OCI-LY3 (cell line): Measurements from ENCODE around the gene GJD3.
"Not testable (repeated sequence)": the region's sequence is repeated elsewhere in the genome, so short reads cannot be mapped to it uniquely, and the experiment has no call there.

Source experiments
- H2AFZ ChIP-seq: fragments of 200-600, 300-600 bp; shearing (Covaris generic); 2 replicates; pipeline ENCODE4 v1.6.0; 2014; ENCODE audit warnings: antibody characterized with exemption, low read depth, low read length
- H3K27ac ChIP-seq: fragments of 200-600, 300-600 bp; sonication (generic); 2 replicates; pipeline ENCODE4 v1.5.1; 2014; ENCODE audit warnings: mild to moderate bottlenecking, low read length, moderate library complexity, mixed read lengths
- H3K27me3 ChIP-seq: fragments of 200-600, 300-600 bp; sonication (generic); 2 replicates; pipeline ENCODE4 v1.6.1; 2014; ENCODE audit warnings: low read depth, low read length, mixed read lengths
- H3K36me3 ChIP-seq: fragments of 200-600, 300-600 bp; sonication (generic); replicated peaks from 2 replicates; pipeline ENCODE3; 2014; ENCODE audit warnings: low read depth, low read length, mixed read lengths
- H3K4me1 ChIP-seq: fragments of 300-600, 200-600 bp; sonication (generic); 2 replicates; pipeline ENCODE4 v1.6.1; 2014; ENCODE audit warnings: low read length, mixed read lengths
- H3K4me2 ChIP-seq: fragments of 200-600, 300-600 bp; sonication (generic); 2 replicates; pipeline ENCODE4 v1.6.1; 2014; ENCODE audit warnings: low read length, mixed read lengths
- H3K4me3 ChIP-seq: fragments of 300-600, 200-600 bp; sonication (generic); 2 replicates; pipeline ENCODE4 v1.5.1; 2014; ENCODE audit warnings: antibody characterized with exemption, mild to moderate bottlenecking, low read length, moderate library complexity
- H3K79me2 ChIP-seq: fragments of 300-600, 200-600 bp; shearing (Covaris generic); 2 replicates; pipeline ENCODE4 v1.6.1; 2014; ENCODE audit warnings: mild to moderate bottlenecking, low read length, mixed read lengths
- H3K9ac ChIP-seq: fragments of 300-600, 200-600 bp; shearing (Covaris generic); 2 replicates; pipeline ENCODE4 v1.6.0; 2014; ENCODE audit warnings: mild to moderate bottlenecking, low read length, moderate library complexity
- H3K9me3 ChIP-seq: fragments of 200-600, 300-600 bp; shearing (Covaris generic); 2 replicates; pipeline ENCODE4 v1.6.1; 2014; ENCODE audit warnings: low read length, mixed read lengths; ENCODE audit not compliant: insufficient read depth
- H4K20me1 ChIP-seq: fragments of 200-600, 300-600 bp; sonication (generic); 2 replicates; pipeline ENCODE4 v1.6.1; 2016; ENCODE audit warnings: low read length, mixed read lengths; ENCODE audit not compliant: insufficient read depth
- EZH2phosphoT487 ChIP-seq: fragments of 200-600 bp; shearing (Covaris generic); IDR thresholded peaks from 2 replicates; pipeline ENCODE4 v1.6.1; 2018; ENCODE audit warnings: antibody characterized with exemption, mixed run types, low read depth
- TF ChIP-seq, protein P1 (sequence below): fragments of 200-600, 300-600 bp; sonication (generic); IDR thresholded peaks from 2 replicates; pipeline ENCODE4 v1.5.1; 2014; ENCODE audit warnings: antibody characterized with exemption, low read length, low read depth

The GJD3 gene

DNA sequence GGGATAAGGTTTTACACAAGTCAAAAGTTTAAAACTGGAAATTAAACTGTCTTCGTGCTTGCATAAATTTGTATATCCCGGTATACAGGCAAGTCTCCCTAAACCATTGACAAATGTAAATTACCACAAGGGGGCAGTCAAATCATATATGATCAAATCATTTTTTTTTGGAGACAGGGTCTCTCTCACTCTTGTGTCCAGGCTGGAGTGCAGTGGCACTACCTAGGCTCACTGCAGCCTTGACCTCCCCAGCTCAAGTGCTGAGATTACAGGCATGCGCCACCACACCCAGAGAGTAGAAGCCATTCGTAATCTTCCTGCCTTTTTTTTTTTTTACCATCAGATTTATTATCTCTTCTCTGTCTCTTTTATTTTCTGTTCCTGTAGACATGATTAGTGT lies 34.6 kb upstream of the GJD3 start:
- no peaks in the 10 kb centered on the region for H3K9me3 ChIP-seq
- no peak overlapping the region for H3K4me3 ChIP-seq
- no peak overlapping the region for H3K9ac ChIP-seq
- no peaks in the 10 kb centered on the region for H4K20me1 ChIP-seq
- no peak for TF ChIP-seq EZH2phosphoT487
- TF ChIP-seq, protein P1, sequence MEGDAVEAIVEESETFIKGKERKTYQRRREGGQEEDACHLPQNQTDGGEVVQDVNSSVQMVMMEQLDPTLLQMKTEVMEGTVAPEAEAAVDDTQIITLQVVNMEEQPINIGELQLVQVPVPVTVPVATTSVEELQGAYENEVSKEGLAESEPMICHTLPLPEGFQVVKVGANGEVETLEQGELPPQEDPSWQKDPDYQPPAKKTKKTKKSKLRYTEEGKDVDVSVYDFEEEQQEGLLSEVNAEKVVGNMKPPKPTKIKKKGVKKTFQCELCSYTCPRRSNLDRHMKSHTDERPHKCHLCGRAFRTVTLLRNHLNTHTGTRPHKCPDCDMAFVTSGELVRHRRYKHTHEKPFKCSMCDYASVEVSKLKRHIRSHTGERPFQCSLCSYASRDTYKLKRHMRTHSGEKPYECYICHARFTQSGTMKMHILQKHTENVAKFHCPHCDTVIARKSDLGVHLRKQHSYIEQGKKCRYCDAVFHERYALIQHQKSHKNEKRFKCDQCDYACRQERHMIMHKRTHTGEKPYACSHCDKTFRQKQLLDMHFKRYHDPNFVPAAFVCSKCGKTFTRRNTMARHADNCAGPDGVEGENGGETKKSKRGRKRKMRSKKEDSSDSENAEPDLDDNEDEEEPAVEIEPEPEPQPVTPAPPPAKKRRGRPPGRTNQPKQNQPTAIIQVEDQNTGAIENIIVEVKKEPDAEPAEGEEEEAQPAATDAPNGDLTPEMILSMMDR, result peak; percentile 61
- H3K27me3 ChIP-seq, result no peaks in the 10 kb centered on the region
- no peak overlapping the region for H2AFZ ChIP-seq
- H3K4me2 ChIP-seq, result no peak overlapping the region
- H3K4me1 ChIP-seq, result no peaks in the 10 kb centered on the region
- peaks cover 71% of the 10 kb centered on the region for H3K36me3 ChIP-seq
- no peaks in the 10 kb centered on the region for H3K79me2 ChIP-seq
- no peak overlapping the region for H3K27ac ChIP-seq

DNA sequence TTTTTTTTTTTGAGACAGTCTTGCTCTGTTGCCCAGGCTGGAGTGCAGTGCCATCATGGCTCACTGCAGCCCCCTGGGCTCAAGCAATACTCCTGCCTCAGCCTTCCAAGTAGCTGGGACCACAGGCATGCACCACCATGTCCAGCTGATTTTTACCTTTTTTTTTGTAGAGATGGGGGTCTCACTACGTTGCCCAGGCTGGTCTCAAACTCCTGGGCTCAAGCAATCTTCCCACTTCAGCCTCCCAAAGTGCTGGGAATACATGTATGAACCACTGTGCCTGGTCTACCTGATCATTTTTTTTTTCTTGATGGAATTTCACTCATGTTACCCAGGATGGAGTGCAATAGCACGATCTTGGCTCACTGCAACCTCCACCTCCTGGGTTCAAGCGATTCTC lies 22.0 kb upstream of the GJD3 start:
- not testable (repeated sequence) for H3K27ac ChIP-seq, H2AFZ ChIP-seq
- H3K36me3 ChIP-seq, result peaks cover 44% of the 10 kb centered on the region

DNA sequence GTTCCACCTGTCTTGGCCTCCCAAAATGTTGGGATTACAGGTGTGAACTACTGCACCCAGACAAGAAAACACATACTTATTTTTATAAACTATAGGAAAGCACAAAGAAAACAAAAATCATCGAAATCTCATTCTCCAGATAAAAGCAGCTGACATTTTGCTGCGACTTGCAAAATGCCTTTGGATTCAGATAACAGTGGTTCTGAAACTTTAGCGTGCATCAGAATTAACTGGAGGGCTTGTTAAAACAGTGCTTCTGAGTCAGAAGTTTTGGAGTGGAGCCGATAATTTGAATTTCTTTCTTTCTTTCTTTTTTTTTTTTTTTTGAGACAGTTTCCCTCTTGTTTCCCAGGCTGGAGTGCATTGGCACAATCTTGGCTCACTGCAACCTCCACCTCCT lies 17.7 kb upstream of the GJD3 start:
- Histone ChIP-seq H3K9me3 (no peaks in the 10 kb centered on the region), H3K4me1 (no peaks in the 10 kb centered on the region), H2AFZ (no peak overlapping the region), H3K36me3 (peaks cover 12% of the 10 kb centered on the region), H4K20me1 (no peaks in the 10 kb centered on the region), H3K27ac (no peak overlapping the region), H3K4me2 (no peak overlapping the region), H3K27me3 (no peaks in the 10 kb centered on the region), H3K9ac (no peak overlapping the region), H3K4me3 (no peak overlapping the region), H3K79me2 (no peaks in the 10 kb centered on the region)
- TF ChIP-seq, protein P1, result no peak
- TF ChIP-seq EZH2phosphoT487, result no peak

More for the DNA sequence above, 22.0 kb upstream of the GJD3 start:
- H3K4me3 ChIP-seq, H3K4me2 ChIP-seq, H3K4me1 ChIP-seq, H3K9ac ChIP-seq, H3K27me3 ChIP-seq, H3K79me2 ChIP-seq, H3K9me3 ChIP-seq, H4K20me1 ChIP-seq: not testable (repeated sequence)

DNA sequence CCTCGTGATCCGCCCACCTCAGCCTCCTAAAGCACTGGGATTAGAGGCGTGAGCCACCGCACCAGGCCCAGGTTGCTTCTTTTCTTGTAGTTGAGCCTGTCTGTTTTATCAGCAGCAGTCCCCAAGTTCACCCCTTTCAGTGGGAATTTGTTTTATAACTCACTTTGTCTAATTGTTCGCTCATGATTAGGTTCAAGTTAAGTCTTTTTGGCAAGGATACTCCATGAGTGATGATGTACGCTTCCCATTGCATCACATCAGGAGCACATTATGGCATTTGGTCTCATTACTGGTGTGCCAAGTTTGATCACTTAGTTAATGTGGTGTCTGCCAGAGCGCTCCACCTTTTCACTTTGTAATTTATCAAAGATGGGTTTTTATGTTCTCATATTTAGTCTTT lies 14.4 kb upstream of the GJD3 start:
- Histone ChIP-seq H3K79me2 (no peaks in the 10 kb centered on the region), H3K27me3 (no peaks in the 10 kb centered on the region), H4K20me1 (no peaks in the 10 kb centered on the region), H3K9ac (no peak overlapping the region), H3K4me2 (no peak overlapping the region), H3K27ac (no peak overlapping the region), H3K36me3 (peaks cover 3% of the 10 kb centered on the region), H3K4me3 (no peak overlapping the region), H2AFZ (no peak overlapping the region), H3K4me1 (no peaks in the 10 kb centered on the region; the same call in 1 of the 2 replicates), H3K9me3 (no peaks in the 10 kb centered on the region)
- TF ChIP-seq EZH2phosphoT487, result no peak
- TF ChIP-seq, protein P1, result no peak

DNA sequence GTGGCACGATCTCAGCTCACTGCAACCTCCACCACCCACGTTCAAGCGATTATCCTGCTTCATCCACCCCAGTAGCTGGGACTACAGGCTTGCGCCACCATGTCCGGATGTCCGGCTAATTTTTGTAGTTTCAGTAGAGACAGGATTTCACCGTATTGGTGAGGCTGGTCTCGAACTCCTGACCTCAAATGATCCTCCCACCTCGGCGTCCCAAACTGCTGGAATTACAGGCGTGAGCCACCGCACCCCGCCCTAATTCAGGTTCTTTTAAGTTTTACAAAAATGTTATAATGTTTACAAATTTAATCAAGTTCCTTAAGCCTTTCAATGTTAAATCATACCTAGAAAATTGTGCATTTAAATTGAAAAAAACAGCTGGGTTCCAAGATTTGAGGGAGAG lies 13.3 kb upstream of the GJD3 start:
- Histone ChIP-seq H3K27ac (no peak overlapping the region), H3K9me3 (no peaks in the 10 kb centered on the region), H3K9ac (no peak overlapping the region), H3K36me3 (peaks cover 6% of the 10 kb centered on the region), H3K4me2 (no peak overlapping the region), H3K4me1 (peaks cover 10% of the 10 kb centered on the region), H3K79me2 (no peaks in the 10 kb centered on the region), H2AFZ (no peak overlapping the region), H3K4me3 (no peak overlapping the region), H3K27me3 (no peaks in the 10 kb centered on the region), H4K20me1 (no peaks in the 10 kb centered on the region)
- TF ChIP-seq, protein P1, result no peak
- no peak for TF ChIP-seq EZH2phosphoT487

DNA sequence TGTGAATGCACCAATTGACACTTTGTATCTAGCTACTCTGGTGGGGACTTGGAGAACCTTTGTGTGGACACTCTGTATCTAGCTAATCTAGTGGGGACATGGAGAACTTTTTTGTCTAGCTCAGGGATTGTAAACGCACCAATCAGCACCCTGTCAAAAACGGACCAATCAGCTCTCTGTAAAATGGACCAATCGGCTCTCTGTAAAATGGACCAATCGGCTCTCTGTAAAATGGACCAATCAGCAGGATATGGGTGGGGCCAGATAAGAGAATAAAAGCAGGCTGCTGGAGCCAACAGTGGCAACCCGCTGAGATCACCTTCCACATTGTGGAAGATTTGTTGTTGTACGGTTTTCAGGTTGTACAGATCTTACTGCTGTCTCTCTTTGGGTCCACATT lies 12.0 kb upstream of the GJD3 start:
- not testable (repeated sequence) for H3K4me2 ChIP-seq, H3K27ac ChIP-seq, H3K9me3 ChIP-seq, H3K9ac ChIP-seq, H3K79me2 ChIP-seq, H3K4me3 ChIP-seq, H2AFZ ChIP-seq, H4K20me1 ChIP-seq, H3K36me3 ChIP-seq, H3K27me3 ChIP-seq
- H3K4me1 ChIP-seq, result peaks cover 23% of the 10 kb centered on the region

DNA sequence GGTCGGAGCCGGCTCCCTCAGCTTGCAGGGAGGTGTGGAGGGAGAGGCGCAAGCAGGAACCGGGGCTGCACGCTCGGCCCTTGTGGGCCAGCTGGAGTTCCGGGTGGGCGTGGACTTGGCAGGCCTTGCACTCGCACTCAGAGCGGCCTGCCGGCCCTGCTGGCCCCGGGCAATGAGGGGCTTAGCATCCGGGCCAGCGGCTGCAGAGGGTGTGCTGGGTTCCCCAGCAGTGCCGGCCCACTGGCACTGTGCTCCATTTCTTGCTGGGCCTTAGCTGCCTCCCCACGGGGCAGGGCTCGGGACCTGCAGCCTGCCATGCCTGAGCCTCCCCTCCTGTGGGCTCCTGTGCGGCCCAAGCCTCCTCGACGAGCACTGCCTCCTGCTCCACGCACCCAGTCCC lies 11.2 kb upstream of the GJD3 start:
- H3K4me3 ChIP-seq, H3K27ac ChIP-seq, H4K20me1 ChIP-seq, H3K9ac ChIP-seq, H3K4me2 ChIP-seq, H3K79me2 ChIP-seq, H3K27me3 ChIP-seq, H3K36me3 ChIP-seq, H2AFZ ChIP-seq, H3K9me3 ChIP-seq: not testable (repeated sequence)
- peaks cover 26% of the 10 kb centered on the region for H3K4me1 ChIP-seq
